Cardiac fibroblast (primary cell): ENCODE results near the gene ZNF606.

Experiments
- DNase-seq, 2 donors: peaks; one replicate each; pipeline versions ENCODE4 v3.0.0 to v3.0.0-alpha.2; 2010; ENCODE audit warnings: low read depth in 2 of 2
- H3K4me3 ChIP-seq, 2 donors: replicated peaks in 1 of 2; 1 replicate in 1 of 2; 2 replicates in 1 of 2; pipeline ENCODE4 v1.5.1; 2011; ENCODE audit warnings: low read depth in 2 of 2, low read length in 2 of 2, mild to moderate bottlenecking in 2 of 2, moderate library complexity in 1 of 2
- TF ChIP-seq, protein P1 (sequence below): IDR thresholded peaks from one replicate; pipeline ENCODE4 v1.5.1; 2011; ENCODE audit warnings: low read depth, mild to moderate bottlenecking, low read length, inconsistent platforms

The ZNF606 gene

GRCh38 chr19:57961785-57962184 lies 40.8 kb downstream of the ZNF606 start:
- TF ChIP-seq, protein P1, sequence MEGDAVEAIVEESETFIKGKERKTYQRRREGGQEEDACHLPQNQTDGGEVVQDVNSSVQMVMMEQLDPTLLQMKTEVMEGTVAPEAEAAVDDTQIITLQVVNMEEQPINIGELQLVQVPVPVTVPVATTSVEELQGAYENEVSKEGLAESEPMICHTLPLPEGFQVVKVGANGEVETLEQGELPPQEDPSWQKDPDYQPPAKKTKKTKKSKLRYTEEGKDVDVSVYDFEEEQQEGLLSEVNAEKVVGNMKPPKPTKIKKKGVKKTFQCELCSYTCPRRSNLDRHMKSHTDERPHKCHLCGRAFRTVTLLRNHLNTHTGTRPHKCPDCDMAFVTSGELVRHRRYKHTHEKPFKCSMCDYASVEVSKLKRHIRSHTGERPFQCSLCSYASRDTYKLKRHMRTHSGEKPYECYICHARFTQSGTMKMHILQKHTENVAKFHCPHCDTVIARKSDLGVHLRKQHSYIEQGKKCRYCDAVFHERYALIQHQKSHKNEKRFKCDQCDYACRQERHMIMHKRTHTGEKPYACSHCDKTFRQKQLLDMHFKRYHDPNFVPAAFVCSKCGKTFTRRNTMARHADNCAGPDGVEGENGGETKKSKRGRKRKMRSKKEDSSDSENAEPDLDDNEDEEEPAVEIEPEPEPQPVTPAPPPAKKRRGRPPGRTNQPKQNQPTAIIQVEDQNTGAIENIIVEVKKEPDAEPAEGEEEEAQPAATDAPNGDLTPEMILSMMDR: no peak

DNA sequence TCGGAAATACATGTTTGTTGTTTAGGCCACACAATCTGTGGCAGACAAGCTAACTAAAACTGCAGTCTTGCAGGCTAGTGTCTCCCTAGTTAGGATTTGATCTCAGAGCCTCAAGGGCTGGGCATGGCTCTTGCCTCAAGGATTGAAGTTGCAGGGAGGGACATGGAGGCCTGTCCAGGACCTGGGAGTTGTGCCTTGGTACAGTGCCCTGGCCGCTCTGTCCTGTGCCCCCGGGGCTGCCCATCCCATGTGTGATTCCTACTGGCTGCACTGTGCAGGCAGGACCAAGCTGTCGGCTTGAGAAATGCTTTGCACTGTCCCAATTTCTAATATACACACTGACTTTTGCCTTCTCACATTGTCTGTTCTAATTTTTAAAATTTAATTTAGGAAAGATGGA lies 47.6 kb downstream of the ZNF606 start:
- TF ChIP-seq, protein P1: no peak
- DNase-seq: no peak
- H3K4me3 ChIP-seq: no peak overlapping the region

More at GRCh38 chr19:57961785-57962184, 40.8 kb downstream of the ZNF606 start:
- DNase-seq: no peak
- H3K4me3 ChIP-seq: no peak overlapping the region

DNA sequence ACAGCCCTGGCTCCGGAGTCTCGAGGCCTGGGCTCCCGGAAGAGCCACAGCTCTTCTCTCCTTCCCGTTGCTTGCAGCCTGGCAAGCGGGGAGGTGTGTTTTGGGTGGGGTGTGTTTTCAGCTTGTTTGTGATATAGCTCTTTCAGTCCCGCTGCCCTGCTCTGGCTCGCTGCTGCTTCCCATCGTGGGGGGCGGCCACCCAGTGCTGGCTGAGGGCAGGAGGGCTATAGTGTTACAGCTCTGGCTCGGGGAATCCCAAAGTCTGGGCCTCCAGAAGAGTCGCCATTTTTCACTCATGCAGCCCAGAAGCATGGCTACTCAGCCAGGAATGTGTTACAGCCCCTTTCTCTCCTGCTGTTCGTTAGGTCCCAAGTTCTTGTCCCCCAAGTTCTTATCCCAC lies 52.9 kb downstream of the ZNF606 start:
- DNase-seq: no peak
- no peak overlapping the region for H3K4me3 ChIP-seq
- TF ChIP-seq, protein P1: no peak

- no peak overlapping the region for H3K4me3 ChIP-seq
- TF ChIP-seq, protein P1: no peak
Measured at GRCh38 chr19:57949296-57949695, 53.3 kb downstream of the ZNF606 start.

DNA sequence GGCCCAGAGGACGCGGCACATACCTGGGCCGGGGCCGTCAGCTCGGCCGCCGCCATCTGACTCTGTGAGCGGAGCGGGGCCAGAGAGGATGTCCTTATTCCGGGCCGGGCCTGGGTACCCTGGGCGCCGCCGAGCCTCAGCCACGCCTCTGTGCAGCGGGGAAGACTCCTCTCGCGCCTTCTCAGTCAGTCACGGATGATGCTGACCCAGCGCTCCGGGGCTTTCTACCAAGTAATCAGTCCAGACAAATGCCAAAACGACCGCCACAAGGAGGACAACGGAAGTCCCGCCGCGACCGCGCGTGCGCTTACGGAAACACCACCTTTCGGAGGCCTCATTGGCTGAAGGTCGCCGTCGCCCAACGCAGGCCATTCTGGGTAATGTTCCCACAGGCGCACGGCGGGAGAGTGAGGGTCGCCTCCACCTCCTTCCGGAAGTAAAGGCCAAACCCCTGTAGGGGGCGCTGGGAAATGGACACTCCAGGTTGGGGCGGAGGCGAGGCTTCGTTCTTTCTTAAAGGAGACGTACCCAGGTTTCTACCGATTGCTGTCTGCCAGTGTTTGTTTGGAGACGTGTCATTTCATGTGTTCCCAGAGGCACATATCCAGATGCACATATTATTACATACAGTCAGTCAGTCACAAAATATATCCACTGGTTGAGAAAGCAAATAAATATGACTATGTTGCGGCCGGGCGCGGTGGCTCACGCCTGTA lies 55.0 kb downstream of the ZNF606 start, which contains the start of gene ZNF256:
Gene ZNF256 (minus strand): TSS at position 288 of the 716 bp plus-strand sequence. CDS start 232 bp downstream, at position 56.
- DNase-seq: peak; percentile 95 to 96
- TF ChIP-seq, protein P1: peak; percentile 40
- H3K4me3 ChIP-seq: peak within 1 kb of the TSS; percentile 95 to 98

More at GRCh38 chr19:57949296-57949695, 53.3 kb downstream of the ZNF606 start:
- no peak for DNase-seq

GRCh38 chr19:57947088-57947418 lies 55.6 kb downstream of the ZNF606 start:
- TF ChIP-seq, protein P1: no peak
- no peak for DNase-seq
- peak overlapping the region; percentile 95 to 98 for H3K4me3 ChIP-seq
